Transverse colon (tissue), 4 donors: Measurements from ENCODE around the gene PLEKHH2. TPM values are rescaled to one million over a fixed set of nuclear protein-coding genes. Genes with fewer than 3 reads are reported as not detected.

ENCODE experiments used
- DNase-seq: peaks from one replicate; pipeline ENCODE4 v3.0.0-alpha.2; 2019
- H3K27ac ChIP-seq, 4 donors: fragments of 200-600 bp; sonication (generic); 2 replicates each; pipeline ENCODE4 v1.5.1; 2016 to 2018; ENCODE audit warnings: inconsistent platforms in 4 of 4
- H3K27me3 ChIP-seq: fragments of 200-600 bp; sonication (generic); 2 replicates; pipeline ENCODE4 v1.5.1; 2017; ENCODE audit warnings: inconsistent platforms
- H3K36me3 ChIP-seq, 4 donors: fragments of 200-600 bp; sonication (generic); 2 replicates each; pipeline ENCODE4 v1.5.1; 2017 to 2019; ENCODE audit warnings: inconsistent platforms in 4 of 4
- H3K4me1 ChIP-seq, 4 donors: fragments of 200-600 bp; sonication (generic); 2 replicates each; pipeline ENCODE4 v1.5.1; 2017 to 2020; ENCODE audit warnings: inconsistent platforms in 4 of 4
- H3K4me3 ChIP-seq, 4 donors: fragments of 200-600 bp; sonication (generic); 1 replicate in 1 of 4; 2 replicates in 3 of 4; pipeline versions ENCODE4 v1.5.1 to v1.6.1; 2017 to 2019; ENCODE audit warnings: inconsistent platforms in 4 of 4
- H3K9me3 ChIP-seq, 2 donors: fragments of 200-600 bp; sonication (generic); 2 replicates each; pipeline ENCODE4 v1.5.1; 2017 to 2019; ENCODE audit warnings: inconsistent platforms in 2 of 2
- CTCF ChIP-seq, 5 experiments: fragments of 200-600 bp in 3 of 5; fragments of 450-650 bp in 2 of 5; sonication (generic) in 3 of 5; IDR thresholded peaks; 1 replicate in 2 of 5; 2 replicates in 3 of 5; pipeline ENCODE4 v1.5.1; 2016 to 2017; ENCODE audit warnings: antibody characterized with exemption in 5 of 5, inconsistent platforms in 3 of 5, mild to moderate bottlenecking in 2 of 5, moderate library complexity in 1 of 5
- EP300 ChIP-seq: sonication (generic); formaldehyde crosslinking; IDR thresholded peaks from one replicate; pipeline ENCODE4 v1.6.1; 2017; ENCODE audit warnings: antibody characterized with exemption, low read depth
- POLR2A ChIP-seq: fragments of 450-650 bp; IDR thresholded peaks from one replicate; pipeline ENCODE4 v1.6.1; 2016; ENCODE audit warnings: antibody characterized with exemption, mild to moderate bottlenecking, moderate library complexity
- POLR2AphosphoS5 ChIP-seq, 3 donors: sonication (generic); formaldehyde crosslinking; IDR thresholded peaks; one replicate each; pipeline ENCODE4 v1.6.1; 2016; ENCODE audit warnings: antibody characterized with exemption in 3 of 3
- WGBS, 2 donors: methylation state at CpG; one replicate each; pipeline ENCODE4 v1.1.5; 2018; ENCODE audit warnings: low coverage in 1 of 2; 5-methylcytosine and 5-hydroxymethylcytosine counted together
- in situ Hi-C, 4 donors: fragments of 200-750 bp; cut with MboI; loops; one replicate each; pipeline versions ENCODE4 v1.15.0 to v1.15.1; 2017; ENCODE audit warnings: low sequenced_read_pairs in 3 of 4, low pct_ligation_motif_present in 1 of 4, low pct_unique_long_range_greater_than_20kb in 1 of 4
- intact Hi-C: fragments of 100-400 bp; cut with DNase I; formaldehyde crosslinking; loops from one replicate; pipeline ENCODE4 v1.15.1; 2023; ENCODE audit warnings: low total_unique reads
- total RNA-seq, 4 donors: library from RNA; depleted of rRNA; stranded (reverse); fragments of >200 nt; gene quantifications; one replicate each; pipeline ENCODE4 v1.1.0, GENCODE V29; 2016

The PLEKHH2 gene
- total RNA-seq, 4 donors from 2014 or later, result 7.2 to 32.4 (median 12.3) TPM

GRCh38 chr2:43754180-43754579 is 117.1 kb downstream of the PLEKHH2 start:
- H3K9me3 ChIP-seq, result no peaks in the 10 kb centered on the region
- H3K4me3 ChIP-seq, result no peak overlapping the region
- WGBS, 2 donors, result 86% methylated on average over 7 of the region's 7 CpGs; no CpG with 5 or more reads in 1 of the 2 donors
- no peak overlapping the region for H3K27ac ChIP-seq
- in situ Hi-C loops, result no loop called here
- peaks cover 0 to 5% (median 0%) of the 10 kb centered on the region in 4 donors for H3K4me1 ChIP-seq
- TF ChIP-seq POLR2AphosphoS5 (IDR thresholded peaks at IDR 0.05) (no peak), CTCF (IDR thresholded peaks at IDR 0.05) (no peak)
- intact Hi-C loops, result no loop called here
- DNase-seq, result no peak
- H3K27me3 ChIP-seq, result no peaks in the 10 kb centered on the region
- no peaks in the 10 kb centered on the region for H3K36me3 ChIP-seq

DNA sequence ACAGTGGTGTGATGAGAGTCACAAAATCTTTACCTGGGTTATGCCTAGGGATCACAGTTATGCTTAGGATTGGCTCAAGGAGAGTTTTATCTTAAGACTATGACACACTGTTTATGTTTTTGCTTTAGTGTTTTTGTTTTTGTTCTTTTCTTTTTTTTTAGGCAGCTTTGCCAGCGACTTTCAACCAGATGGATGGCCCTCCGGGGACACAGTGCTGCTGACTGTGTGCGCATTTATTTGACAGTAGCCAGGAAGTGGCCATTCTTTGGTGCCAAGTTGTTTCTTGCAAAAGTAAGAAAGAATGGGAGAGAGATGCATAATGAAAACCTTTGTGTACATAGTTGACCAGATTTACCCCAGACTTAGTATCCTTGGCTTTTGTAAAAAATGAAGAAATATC is 121.7 kb downstream of the PLEKHH2 start:
- Histone ChIP-seq H3K36me3 (no peaks in the 10 kb centered on the region), H3K4me1 (peaks cover 0 to 8% (median 0%) of the 10 kb centered on the region in 4 donors), H3K4me3 (no peak overlapping the region), H3K9me3 (no peaks in the 10 kb centered on the region), H3K27ac (peak overlapping the region in 1 of 4 donors; percentile 13), H3K27me3 (no peaks in the 10 kb centered on the region)
- TF ChIP-seq POLR2A (no peak), CTCF (IDR thresholded peaks at IDR 0.05) (no peak), EP300 (no peak), POLR2AphosphoS5 (IDR thresholded peaks at IDR 0.05) (no peak)
- no peak for DNase-seq
- in situ Hi-C loops (no loop called here), intact Hi-C loops (no loop called here)
- 59 to 81% methylated on average over 3 of the region's 3 CpGs for WGBS, 2 donors

- in situ Hi-C loops (no loop called here), intact Hi-C loops (no loop called here)
- no peaks in the 10 kb centered on the region for H3K36me3 ChIP-seq
- H3K27ac ChIP-seq, result peak overlapping the region in 1 of 4 donors; percentile 13
- TF ChIP-seq POLR2A (no peak), CTCF (IDR thresholded peaks at IDR 0.05) (no peak), POLR2AphosphoS5 (IDR thresholded peaks at IDR 0.05) (no peak)
- H3K27me3 ChIP-seq, result no peaks in the 10 kb centered on the region
- H3K4me1 ChIP-seq, result peaks cover under 1 to 8% (median 3%) of the 10 kb centered on the region in 4 donors
- no peaks in the 10 kb centered on the region for H3K9me3 ChIP-seq
- H3K4me3 ChIP-seq, result no peak overlapping the region
- no peak for DNase-seq
Measured at GRCh38 chr2:43759195-43759594, 122.1 kb downstream of the PLEKHH2 start.

DNA sequence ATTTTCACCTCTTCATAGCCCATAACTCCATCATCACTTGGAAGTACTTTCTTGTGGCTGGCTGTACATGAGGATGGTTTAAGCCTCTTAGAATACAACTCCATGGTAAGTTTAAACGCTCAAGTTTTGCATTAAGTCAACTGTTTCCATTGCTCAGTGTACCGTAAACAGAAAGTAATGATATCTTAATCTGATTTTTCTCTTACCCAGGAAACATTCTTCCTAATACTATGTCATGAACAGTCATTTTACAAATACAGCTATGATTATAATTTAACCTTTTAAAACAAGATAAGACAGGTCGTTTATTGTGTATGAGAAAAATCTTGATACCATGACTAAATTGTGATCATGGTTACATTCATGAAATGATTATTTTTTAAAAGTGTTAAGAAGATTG is 125.2 kb downstream of the PLEKHH2 start:
- intact Hi-C loops, result no loop called here
- 63 to 65% methylated on average over 3 of the region's 3 CpGs for WGBS, 2 donors
- H3K27me3 ChIP-seq, result no peaks in the 10 kb centered on the region
- DNase-seq, result no peak
- H3K9me3 ChIP-seq, result no peaks in the 10 kb centered on the region
- H3K4me3 ChIP-seq, result no peak overlapping the region
- no peak for TF ChIP-seq POLR2AphosphoS5 (IDR thresholded peaks at IDR 0.05)
- no peak for TF ChIP-seq POLR2A
- no peak for TF ChIP-seq EP300
- no peak for TF ChIP-seq CTCF (IDR thresholded peaks at IDR 0.05)
- in situ Hi-C loops, result no loop called here
- peaks cover 4 to 8% (median 7%) of the 10 kb centered on the region in 4 donors for H3K4me1 ChIP-seq
- H3K36me3 ChIP-seq, result no peaks in the 10 kb centered on the region
- H3K27ac ChIP-seq, result no peak overlapping the region
